ENCODE results near the gene RPS19BP1.

The RPS19BP1 gene

DNA sequence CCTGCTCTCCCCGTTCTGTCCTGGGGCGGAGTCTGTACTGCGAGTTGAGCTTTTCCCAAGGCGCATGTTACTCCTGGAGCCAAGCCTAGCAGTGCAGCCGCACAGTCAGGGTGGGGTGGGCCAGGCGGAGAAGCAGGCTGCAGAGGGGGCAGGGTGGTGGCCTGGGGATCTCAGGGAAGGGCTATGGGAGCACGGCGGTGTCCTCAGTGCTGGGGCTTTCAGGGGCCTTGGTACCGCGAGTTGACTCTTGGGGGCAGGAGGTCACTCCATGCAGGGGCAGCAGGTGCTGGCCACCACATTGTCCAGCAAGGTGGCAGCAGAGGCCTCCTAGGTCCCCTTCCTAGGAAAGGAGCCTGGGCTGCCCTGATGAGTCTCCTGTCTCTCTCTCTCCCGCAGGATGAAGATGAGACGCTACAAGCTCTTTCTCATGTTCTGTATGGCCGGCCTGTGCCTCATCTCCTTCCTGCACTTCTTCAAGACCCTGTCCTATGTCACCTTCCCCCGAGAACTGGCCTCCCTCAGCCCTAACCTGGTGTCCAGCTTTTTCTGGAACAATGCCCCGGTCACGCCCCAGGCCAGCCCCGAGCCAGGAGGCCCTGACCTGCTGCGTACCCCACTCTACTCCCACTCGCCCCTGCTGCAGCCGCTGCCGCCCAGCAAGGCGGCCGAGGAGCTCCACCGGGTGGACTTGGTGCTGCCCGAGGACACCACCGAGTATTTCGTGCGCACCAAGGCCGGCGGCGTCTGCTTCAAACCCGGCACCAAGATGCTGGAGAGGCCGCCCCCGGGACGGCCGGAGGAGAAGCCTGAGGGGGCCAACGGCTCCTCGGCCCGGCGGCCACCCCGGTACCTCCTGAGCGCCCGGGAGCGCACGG, 45.4 kb downstream of the RPS19BP1 start:
- Histone ChIP-seq H3K79me2 (ENCODE audit: insufficient read depth, low read length) (no peaks in the 10 kb centered on the region), H2AFZ (ENCODE audit: low read depth, low read length) (no peak overlapping the region), H3K27ac (ENCODE audit: low read length) (no peak overlapping the region), H3K27me3 (ENCODE audit: insufficient read depth, low read length, poor library complexity) (no peaks in the 10 kb centered on the region), H3K4me1 (ENCODE audit: insufficient read depth, low read length) (peaks cover 7% of the 10 kb centered on the region; the same call in 1 of the 2 replicates), H3K4me2 (ENCODE audit: insufficient read depth, low read length) (no peak overlapping the region), H3K9me3 (ENCODE audit: insufficient read depth, low read length, severe bottlenecking) (no peaks in the 10 kb centered on the region), H3K9ac (ENCODE audit: low read depth, low read length) (no peak overlapping the region), H3K4me3 (ENCODE audit: low read depth in 1 of 2, low read length in 2 of 2) (no peak overlapping the region), H3K36me3 (ENCODE audit: insufficient read depth, low read length) (no peaks in the 10 kb centered on the region), H4K20me1 (ENCODE audit: insufficient read depth, low read length) (no peaks in the 10 kb centered on the region)
- ATAC-seq (ENCODE audit: insufficient read depth, low read depth) (no peak), DNase-seq (no peak)
- TF ChIP-seq, protein P1, sequence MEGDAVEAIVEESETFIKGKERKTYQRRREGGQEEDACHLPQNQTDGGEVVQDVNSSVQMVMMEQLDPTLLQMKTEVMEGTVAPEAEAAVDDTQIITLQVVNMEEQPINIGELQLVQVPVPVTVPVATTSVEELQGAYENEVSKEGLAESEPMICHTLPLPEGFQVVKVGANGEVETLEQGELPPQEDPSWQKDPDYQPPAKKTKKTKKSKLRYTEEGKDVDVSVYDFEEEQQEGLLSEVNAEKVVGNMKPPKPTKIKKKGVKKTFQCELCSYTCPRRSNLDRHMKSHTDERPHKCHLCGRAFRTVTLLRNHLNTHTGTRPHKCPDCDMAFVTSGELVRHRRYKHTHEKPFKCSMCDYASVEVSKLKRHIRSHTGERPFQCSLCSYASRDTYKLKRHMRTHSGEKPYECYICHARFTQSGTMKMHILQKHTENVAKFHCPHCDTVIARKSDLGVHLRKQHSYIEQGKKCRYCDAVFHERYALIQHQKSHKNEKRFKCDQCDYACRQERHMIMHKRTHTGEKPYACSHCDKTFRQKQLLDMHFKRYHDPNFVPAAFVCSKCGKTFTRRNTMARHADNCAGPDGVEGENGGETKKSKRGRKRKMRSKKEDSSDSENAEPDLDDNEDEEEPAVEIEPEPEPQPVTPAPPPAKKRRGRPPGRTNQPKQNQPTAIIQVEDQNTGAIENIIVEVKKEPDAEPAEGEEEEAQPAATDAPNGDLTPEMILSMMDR (IDR thresholded peaks at IDR 0.05; ENCODE audit: borderline replicate concordance, extremely low read depth, low read length, poor library complexity, severe bottlenecking) = no peak
- TF ChIP-seq EZH2 (IDR thresholded peaks at IDR 0.05; ENCODE audit: borderline replicate concordance, low read depth, low read length, severe bottlenecking) = no peak

DNA sequence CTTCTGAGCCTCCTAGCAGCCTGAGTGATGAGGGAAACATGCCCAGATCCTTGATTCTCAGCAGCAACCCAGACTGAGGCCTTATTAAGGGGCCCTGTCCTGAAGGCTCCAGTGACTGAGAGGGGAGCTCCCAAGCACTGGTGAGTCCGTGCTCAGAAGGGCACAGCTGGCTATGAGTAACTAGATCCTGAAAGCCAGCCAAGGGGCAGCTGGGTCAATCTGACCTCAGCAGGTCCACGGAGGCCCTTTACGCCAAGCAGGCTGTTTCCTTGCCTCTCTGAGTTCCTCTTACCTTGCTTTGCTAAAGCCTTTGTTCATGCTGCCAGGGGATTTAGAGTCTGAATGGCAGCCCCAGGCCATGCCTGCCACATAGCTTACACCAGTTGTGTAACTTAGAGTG, 49.8 kb downstream of the RPS19BP1 start:
- H3K9me3 ChIP-seq (ENCODE audit: insufficient read depth, low read length, severe bottlenecking) = no peaks in the 10 kb centered on the region
- no peaks in the 10 kb centered on the region for H3K36me3 ChIP-seq (ENCODE audit: insufficient read depth, low read length)
- H3K9ac ChIP-seq (ENCODE audit: low read depth, low read length) = no peak overlapping the region
- no peak overlapping the region for H3K27ac ChIP-seq (ENCODE audit: low read length)
- no peak for ATAC-seq (ENCODE audit: insufficient read depth, low read depth)
- H3K27me3 ChIP-seq (ENCODE audit: insufficient read depth, low read length, poor library complexity) = no peaks in the 10 kb centered on the region
- no peak for TF ChIP-seq EZH2 (IDR thresholded peaks at IDR 0.05; ENCODE audit: borderline replicate concordance, low read depth, low read length, severe bottlenecking)
- TF ChIP-seq, protein P1 (IDR thresholded peaks at IDR 0.05; ENCODE audit: borderline replicate concordance, extremely low read depth, low read length, poor library complexity, severe bottlenecking) = no peak
- DNase-seq = no peak
- H3K4me2 ChIP-seq (ENCODE audit: insufficient read depth, low read length) = no peak overlapping the region
- H2AFZ ChIP-seq (ENCODE audit: low read depth, low read length) = no peak overlapping the region
- no peak overlapping the region for H3K4me3 ChIP-seq (ENCODE audit: low read depth in 1 of 2, low read length in 2 of 2)
- peaks cover 8% of the 10 kb centered on the region; the same call in 1 of the 2 replicates for H4K20me1 ChIP-seq (ENCODE audit: insufficient read depth, low read length)
- H3K4me1 ChIP-seq (ENCODE audit: insufficient read depth, low read length) = no peaks in the 10 kb centered on the region
- H3K79me2 ChIP-seq (ENCODE audit: insufficient read depth, low read length) = no peaks in the 10 kb centered on the region

DNA sequence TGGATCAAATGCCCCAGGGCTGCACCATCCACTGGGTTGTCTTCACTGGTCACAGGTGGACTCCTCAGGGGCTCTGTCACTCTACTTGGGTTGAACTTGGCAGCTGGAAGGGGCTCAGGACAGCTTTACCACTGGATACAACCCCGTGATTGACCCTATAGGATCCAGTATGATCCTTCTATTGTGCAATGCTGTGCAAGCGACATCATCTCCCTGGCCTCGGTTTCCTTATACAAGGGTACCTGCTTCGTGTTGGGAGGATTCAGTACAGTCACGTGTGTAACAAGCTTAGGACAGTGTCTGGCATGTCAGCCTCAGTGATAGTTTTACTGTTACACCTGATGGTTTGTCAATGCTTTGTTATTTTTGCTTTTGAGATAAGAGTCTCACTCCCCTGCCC, 51.0 kb downstream of the RPS19BP1 start:
- H3K79me2 ChIP-seq (ENCODE audit: insufficient read depth, low read length) = no peaks in the 10 kb centered on the region

More for the DNA sequence above, 51.0 kb downstream of the RPS19BP1 start:
- no peak for ATAC-seq (ENCODE audit: insufficient read depth, low read depth)
- no peak overlapping the region for H3K4me3 ChIP-seq (ENCODE audit: low read depth in 1 of 2, low read length in 2 of 2)
- no peaks in the 10 kb centered on the region for H3K9me3 ChIP-seq (ENCODE audit: insufficient read depth, low read length, severe bottlenecking)
- H3K4me1 ChIP-seq (ENCODE audit: insufficient read depth, low read length) = no peaks in the 10 kb centered on the region
- no peak for DNase-seq
- no peaks in the 10 kb centered on the region for H3K27me3 ChIP-seq (ENCODE audit: insufficient read depth, low read length, poor library complexity)
- H3K4me2 ChIP-seq (ENCODE audit: insufficient read depth, low read length) = no peak overlapping the region
- no peak overlapping the region for H3K27ac ChIP-seq (ENCODE audit: low read length)
- peaks cover 8% of the 10 kb centered on the region for H4K20me1 ChIP-seq (ENCODE audit: insufficient read depth, low read length)
- H3K9ac ChIP-seq (ENCODE audit: low read depth, low read length) = no peak overlapping the region
- H2AFZ ChIP-seq (ENCODE audit: low read depth, low read length) = no peak overlapping the region
- no peak for TF ChIP-seq EZH2 (IDR thresholded peaks at IDR 0.05; ENCODE audit: borderline replicate concordance, low read depth, low read length, severe bottlenecking)
- TF ChIP-seq, protein P1 (IDR thresholded peaks at IDR 0.05; ENCODE audit: borderline replicate concordance, extremely low read depth, low read length, poor library complexity, severe bottlenecking) = no peak
- H3K36me3 ChIP-seq (ENCODE audit: insufficient read depth, low read length) = no peaks in the 10 kb centered on the region

Data from DND-41 (cell line).